HEK293T (cell line): ENCODE measurements around the gene THAP10.
"Not testable (repeated sequence)": the region's sequence is repeated elsewhere in the genome, so short reads cannot be mapped to it uniquely, and the experiment has no call there.

Source experiments
- CTCF ChIA-PET: fragments of 350-600 bp; formaldehyde crosslinking; extraction: SDS; loops from one replicate; lab custom pipeline; 2021; ENCODE audit warnings: antibody characterized with exemption, inconsistent platforms; lab: Yijun Ruan, JAX
- POLR2A ChIA-PET: fragments of 350-600 bp; formaldehyde crosslinking; extraction: SDS; loops from one replicate; lab custom pipeline; 2020; ENCODE audit warnings: antibody characterized with exemption, inconsistent platforms; lab: Yijun Ruan, JAX
- DNase-seq: peaks from one replicate; pipeline ENCODE4 v3.0.0; 2012; ENCODE audit warnings: mixed read lengths; ENCODE audit errors: extremely low spot score
- ARNT ChIP-seq: fragments of 450-650 bp; IDR thresholded peaks from 2 replicates; pipeline ENCODE4 v1.6.1; 2017; ENCODE audit warnings: mild to moderate bottlenecking
- BHLHE40 ChIP-seq: fragments of 450-650 bp; IDR thresholded peaks from 2 replicates; pipeline ENCODE4 v1.6.1; 2016; ENCODE audit warnings: mild to moderate bottlenecking, moderate library complexity, borderline replicate concordance
- CTBP1 ChIP-seq: fragments of 450-650 bp; IDR thresholded peaks from 2 replicates; pipeline ENCODE4 v1.6.1; 2016; ENCODE audit warnings: borderline replicate concordance
- ELF4 ChIP-seq: fragments of 450-650 bp; IDR thresholded peaks from 2 replicates; pipeline ENCODE4 v1.6.1; 2017; ENCODE audit warnings: antibody characterized with exemption
- FOXA1 ChIP-seq: fragments of 450-650 bp; IDR thresholded peaks from 2 replicates; pipeline ENCODE4 v1.6.1; 2016; ENCODE audit warnings: mild to moderate bottlenecking
- FOXK2 ChIP-seq: fragments of 450-650 bp; IDR thresholded peaks from 2 replicates; pipeline ENCODE4 v1.6.1; 2016; ENCODE audit warnings: mild to moderate bottlenecking
- FOXM1 ChIP-seq: fragments of 450-650 bp; IDR thresholded peaks from 2 replicates; pipeline ENCODE4 v1.6.1; 2017; ENCODE audit warnings: mild to moderate bottlenecking, borderline replicate concordance
- HDGF ChIP-seq: fragments of 450-650 bp; IDR thresholded peaks from 2 replicates; pipeline ENCODE4 v1.6.1; 2017; ENCODE audit warnings: antibody characterized with exemption, borderline replicate concordance
- L3MBTL2 ChIP-seq: fragments of 450-650 bp; conservative IDR thresholded peaks from 2 replicates; pipeline ENCODE4 v1.6.1; 2016; ENCODE audit warnings: mild to moderate bottlenecking
- LEF1 ChIP-seq: fragments of 450-650 bp; IDR thresholded peaks from 2 replicates; pipeline ENCODE4 v1.6.1; 2017; ENCODE audit warnings: mild to moderate bottlenecking, borderline replicate concordance
- NFRKB ChIP-seq: fragments of 450-650 bp; IDR thresholded peaks from 2 replicates; pipeline ENCODE4 v1.6.1; 2016; ENCODE audit warnings: mild to moderate bottlenecking, moderate library complexity
- SP1 ChIP-seq: fragments of 450-650 bp; IDR thresholded peaks from 2 replicates; pipeline ENCODE4 v1.6.1; 2017
- SUZ12 ChIP-seq: fragments of 450-650 bp; IDR thresholded peaks from 2 replicates; pipeline ENCODE4 v1.6.1; 2016; ENCODE audit warnings: mild to moderate bottlenecking
- TARDBP ChIP-seq: fragments of 450-650 bp; IDR thresholded peaks from 2 replicates; pipeline ENCODE4 v1.6.1; 2016
- ZNF384 ChIP-seq: fragments of 450-650 bp; IDR thresholded peaks from 2 replicates; pipeline ENCODE4 v1.6.1; 2016
- TF ChIP-seq, protein P1 (sequence below): fragments of 450-650 bp; IDR thresholded peaks from 2 replicates; pipeline ENCODE4 v1.6.1; 2016

THAP10 gene

GRCh38 chr15:70876011-70876410 lies 16.2 kb downstream of the THAP10 start:
- CTCF ChIA-PET = no interaction called here
- TF ChIP-seq ZNF384 (no peak), FOXA1 (no peak), CTBP1 (no peak), SP1 (no peak)
- TF ChIP-seq, protein P1, sequence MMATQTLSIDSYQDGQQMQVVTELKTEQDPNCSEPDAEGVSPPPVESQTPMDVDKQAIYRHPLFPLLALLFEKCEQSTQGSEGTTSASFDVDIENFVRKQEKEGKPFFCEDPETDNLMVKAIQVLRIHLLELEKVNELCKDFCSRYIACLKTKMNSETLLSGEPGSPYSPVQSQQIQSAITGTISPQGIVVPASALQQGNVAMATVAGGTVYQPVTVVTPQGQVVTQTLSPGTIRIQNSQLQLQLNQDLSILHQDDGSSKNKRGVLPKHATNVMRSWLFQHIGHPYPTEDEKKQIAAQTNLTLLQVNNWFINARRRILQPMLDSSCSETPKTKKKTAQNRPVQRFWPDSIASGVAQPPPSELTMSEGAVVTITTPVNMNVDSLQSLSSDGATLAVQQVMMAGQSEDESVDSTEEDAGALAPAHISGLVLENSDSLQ = no peak
- POLR2A ChIA-PET = interaction anchor here (2.0 kb wide), 1 partner anchor 14 kb away, joined by 5 read pairs; no protein-coding TSS in a partner anchor
- DNase-seq = no peak

- DNase-seq = no peak
- no peak for TF ChIP-seq ELF4
- TF ChIP-seq HDGF = no peak
- no peak for TF ChIP-seq FOXA1
- TF ChIP-seq FOXK2 = no peak
- TF ChIP-seq L3MBTL2 = no peak
- TF ChIP-seq FOXM1 = no peak
- TF ChIP-seq ARNT = no peak
- TF ChIP-seq SUZ12 = no peak
- no peak for TF ChIP-seq BHLHE40
- no peak for TF ChIP-seq NFRKB
- TF ChIP-seq TARDBP = no peak
- no peak for TF ChIP-seq ZNF384
- no peak for TF ChIP-seq CTBP1
- POLR2A ChIA-PET = interaction anchor here (2.0 to 2.4 kb wide), 2 partner anchors 15 to 20 kb away, joined by 5 to 26 read pairs; partner anchors contain the start of gene LARP6
- CTCF ChIA-PET = interaction anchor here (0.7 to 2.8 kb wide), 14 partner anchors 10 to 568 kb away, joined by 3 to 34 read pairs (median 5); partner anchors contain the start of gene LARP6
Observed at GRCh38 chr15:70875001-70875782, 17.0 kb downstream of the THAP10 start.

DNA sequence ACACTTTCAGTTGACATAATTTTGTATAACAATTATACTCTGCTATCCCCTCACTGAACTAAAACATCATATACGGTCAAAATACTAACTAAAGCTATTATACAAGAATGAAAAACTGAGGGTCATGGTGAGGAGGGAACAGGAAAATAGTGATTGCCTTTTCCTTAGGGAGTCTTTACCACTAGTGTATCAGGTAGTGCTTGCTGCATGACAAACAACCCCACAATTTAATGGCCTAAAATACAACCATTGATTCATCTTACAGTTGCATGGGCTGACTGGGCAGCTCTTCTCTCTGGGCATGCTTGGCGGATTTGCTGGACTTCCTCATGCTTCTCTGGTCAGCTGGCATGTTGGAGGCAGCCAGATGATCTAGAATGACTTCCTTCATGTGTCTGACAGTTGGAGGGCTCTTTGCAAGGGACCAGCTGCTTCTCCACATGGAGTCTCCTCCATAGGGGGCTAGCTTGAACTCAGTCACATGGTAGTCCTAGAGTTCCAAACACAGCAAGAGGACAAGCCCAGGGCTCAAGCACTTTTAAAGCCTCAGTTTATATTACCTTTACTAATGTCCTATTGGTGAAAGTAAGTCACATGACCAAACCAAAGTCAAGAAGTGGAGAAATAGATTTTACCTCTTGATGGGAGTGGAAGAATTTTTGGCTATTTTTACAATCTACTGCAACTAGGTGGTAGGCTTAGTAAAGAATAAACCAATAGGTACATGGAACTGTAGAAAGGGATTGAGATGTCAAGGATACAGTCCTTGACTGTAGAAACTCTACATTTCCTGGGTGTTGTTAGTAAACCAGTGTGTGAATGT lies 18.8 kb downstream of the THAP10 start:
- TF ChIP-seq LEF1 (no peak), ZNF384 (no peak), FOXM1 (no peak), L3MBTL2 (no peak), CTBP1 (no peak), TARDBP (no peak), FOXA1 (no peak)
- DNase-seq = no peak
- ChIA-PET POLR2A (interaction anchor here (2.4 kb wide), 1 partner anchor 18 kb away, joined by 26 read pairs; the partner anchor contains the start of gene LARP6), CTCF (interaction anchor here (2.8 kb wide), 1 partner anchor 48 kb away, joined by 34 read pairs; no protein-coding TSS in a partner anchor)

DNA sequence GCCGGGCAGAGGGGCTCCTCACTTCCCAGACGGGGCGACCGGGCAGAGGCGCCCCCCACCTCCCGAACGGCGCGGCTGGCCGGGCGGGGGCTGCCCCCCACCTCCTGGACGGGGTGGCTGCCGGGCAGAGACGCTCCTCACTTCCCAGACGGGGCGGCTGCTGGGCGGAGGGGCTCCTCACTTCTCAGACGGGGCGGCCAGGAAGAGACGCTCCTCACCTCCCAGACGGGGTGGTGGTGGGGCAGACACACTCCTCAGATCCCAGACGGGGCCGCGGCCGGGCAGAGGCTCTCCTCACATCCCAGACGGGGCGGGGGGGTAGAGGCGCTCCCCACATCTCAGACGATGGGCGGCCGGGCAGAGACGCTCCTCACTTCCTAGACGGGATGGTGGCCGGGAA lies 20.7 kb downstream of the THAP10 start:
- DNase-seq, POLR2A ChIA-PET, CTCF ChIA-PET: not testable (repeated sequence)

DNA sequence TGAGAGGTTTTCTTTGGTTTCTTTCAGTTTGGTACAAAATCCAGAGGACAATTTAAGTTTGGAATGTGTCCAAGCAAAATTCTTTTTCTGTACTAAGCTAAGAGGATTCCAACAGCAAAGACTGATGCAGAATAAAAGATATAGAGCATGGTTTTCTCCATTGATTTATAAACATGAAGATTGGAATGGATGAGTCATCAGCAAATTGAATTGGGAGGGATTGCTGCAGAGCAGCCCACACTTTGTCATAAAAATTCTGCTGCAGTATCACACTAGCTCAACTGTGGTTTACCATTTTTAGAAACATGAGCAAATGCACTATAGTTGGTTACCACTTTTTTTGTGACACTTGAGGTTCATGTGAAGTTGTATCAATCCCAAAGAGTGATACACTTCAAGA lies 22.2 kb downstream of the THAP10 start:
- TF ChIP-seq ARNT = no peak
- TF ChIP-seq, protein P1 = no peak
- no peak for TF ChIP-seq SUZ12
- no peak for TF ChIP-seq TARDBP
- TF ChIP-seq FOXA1 = no peak
- no peak for TF ChIP-seq FOXM1
- no peak for TF ChIP-seq ZNF384
- no peak for TF ChIP-seq CTBP1
- TF ChIP-seq FOXK2 = no peak
- no peak for TF ChIP-seq NFRKB
- no peak for TF ChIP-seq HDGF
- TF ChIP-seq LEF1 = no peak
- no peak for TF ChIP-seq SP1
- no peak for TF ChIP-seq L3MBTL2
- no peak for TF ChIP-seq ELF4
- no peak for TF ChIP-seq BHLHE40
- ChIA-PET POLR2A (interaction anchor here (1.0 to 2.6 kb wide), 3 partner anchors 13 to 19 kb away, joined by 5 to 14 read pairs (median 6); partner anchors contain the start of gene LARP6), CTCF (interaction anchor here (0.6 to 2.0 kb wide), 5 partner anchors 11 to 787 kb away, joined by 3 to 8 read pairs (median 4); no protein-coding TSS in a partner anchor)
- no peak for DNase-seq

DNA sequence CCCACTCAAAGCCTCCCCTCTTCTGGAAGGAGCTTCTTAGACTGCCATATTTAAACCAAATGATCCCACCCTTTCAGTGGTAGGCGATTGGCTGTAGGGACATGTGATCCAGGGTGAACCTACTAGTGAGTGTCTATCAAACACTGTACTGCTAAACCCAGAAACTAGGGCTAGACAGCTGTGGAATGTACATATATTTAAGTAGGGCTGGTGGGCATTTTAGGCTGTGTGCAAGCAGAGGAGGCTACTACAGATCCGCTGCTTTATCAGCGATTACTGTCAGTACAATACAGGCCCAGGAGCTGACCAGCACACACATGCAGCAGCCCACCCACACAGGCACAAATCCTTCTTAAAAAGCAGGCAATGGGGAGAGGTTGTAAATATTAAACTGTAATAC lies 22.9 kb downstream of the THAP10 start:
- CTCF ChIA-PET = interaction anchor here (1.0 to 2.0 kb wide), 3 partner anchors 10 to 45 kb away, joined by 4 to 8 read pairs (median 6); no protein-coding TSS in a partner anchor
- no peak for TF ChIP-seq FOXM1
- TF ChIP-seq HDGF = no peak
- no peak for TF ChIP-seq BHLHE40
- TF ChIP-seq ELF4 = no peak
- TF ChIP-seq NFRKB = no peak
- TF ChIP-seq FOXK2 = no peak
- no peak for TF ChIP-seq TARDBP
- no peak for TF ChIP-seq FOXA1
- no peak for TF ChIP-seq LEF1
- no peak for TF ChIP-seq CTBP1
- TF ChIP-seq ARNT = no peak
- TF ChIP-seq ZNF384 = no peak
- TF ChIP-seq SUZ12 = no peak
- TF ChIP-seq, protein P1 = no peak
- TF ChIP-seq SP1 = no peak
- TF ChIP-seq L3MBTL2 = no peak
- POLR2A ChIA-PET = interaction anchor here (1.8 to 2.6 kb wide), 2 partner anchors 12 to 15 kb away, joined by 6 to 14 read pairs; partner anchors contain the start of gene LARP6
- no peak for DNase-seq
